T1000 (cell line): ENCODE data around the gene EFTUD2.

Source experiments
- DNase-seq: peaks from one replicate; lab custom pipeline; 2025; ENCODE audit warnings: mixed read lengths; lab: John Stamatoyannopoulos, UW

The EFTUD2 gene

DNA sequence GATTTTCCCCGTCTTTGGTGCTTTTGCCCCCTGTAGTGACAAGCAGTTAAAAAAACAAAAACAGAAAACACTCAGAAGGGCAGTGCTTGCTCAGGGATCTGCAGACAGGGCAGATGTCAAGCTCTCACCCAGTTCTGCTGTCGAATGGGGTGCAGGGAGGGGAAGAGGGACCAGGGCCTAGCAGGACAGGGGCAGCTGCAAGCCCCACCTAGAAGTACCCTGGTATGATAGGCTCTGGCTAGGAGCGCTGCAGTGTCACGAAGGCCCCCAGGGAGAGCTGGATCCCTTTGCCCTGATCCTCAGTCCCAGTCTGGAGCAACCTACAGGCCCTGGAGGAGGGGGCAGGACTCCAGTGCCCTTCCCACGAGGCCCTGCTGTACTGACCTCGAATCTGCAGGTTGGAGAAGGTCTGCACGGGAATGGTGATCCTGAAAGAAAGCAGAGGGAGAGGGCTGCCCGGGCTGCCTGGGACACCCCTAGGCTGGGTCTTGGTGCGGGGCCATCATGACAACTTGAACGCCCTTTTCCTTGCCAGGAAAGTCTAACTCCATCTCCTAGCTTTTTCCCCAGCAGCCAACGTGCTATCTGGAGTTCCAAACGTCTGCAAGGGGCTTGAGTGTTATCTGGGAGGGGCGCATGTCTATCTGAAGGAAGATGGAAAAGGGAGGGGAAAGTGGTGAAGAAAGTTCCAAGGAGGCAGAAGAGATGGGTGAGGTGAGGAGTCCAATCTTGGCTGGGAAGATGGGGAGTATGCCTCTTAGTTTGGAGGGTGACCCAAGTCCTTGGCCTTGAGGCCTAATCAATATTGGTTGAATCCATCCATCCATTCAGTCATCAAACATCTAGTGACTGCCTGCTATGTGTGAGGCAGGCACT, 11.2 kb upstream of the EFTUD2 start:
- DNase-seq, result no peak

- DNase-seq, result peak; percentile 84
Observed at GRCh38 chr17:44909681-44910144, 10.5 kb upstream of the EFTUD2 start.

GRCh38 chr17:44908761-44909326, 9.6 kb upstream of the EFTUD2 start:
- DNase-seq, result no peak

DNA sequence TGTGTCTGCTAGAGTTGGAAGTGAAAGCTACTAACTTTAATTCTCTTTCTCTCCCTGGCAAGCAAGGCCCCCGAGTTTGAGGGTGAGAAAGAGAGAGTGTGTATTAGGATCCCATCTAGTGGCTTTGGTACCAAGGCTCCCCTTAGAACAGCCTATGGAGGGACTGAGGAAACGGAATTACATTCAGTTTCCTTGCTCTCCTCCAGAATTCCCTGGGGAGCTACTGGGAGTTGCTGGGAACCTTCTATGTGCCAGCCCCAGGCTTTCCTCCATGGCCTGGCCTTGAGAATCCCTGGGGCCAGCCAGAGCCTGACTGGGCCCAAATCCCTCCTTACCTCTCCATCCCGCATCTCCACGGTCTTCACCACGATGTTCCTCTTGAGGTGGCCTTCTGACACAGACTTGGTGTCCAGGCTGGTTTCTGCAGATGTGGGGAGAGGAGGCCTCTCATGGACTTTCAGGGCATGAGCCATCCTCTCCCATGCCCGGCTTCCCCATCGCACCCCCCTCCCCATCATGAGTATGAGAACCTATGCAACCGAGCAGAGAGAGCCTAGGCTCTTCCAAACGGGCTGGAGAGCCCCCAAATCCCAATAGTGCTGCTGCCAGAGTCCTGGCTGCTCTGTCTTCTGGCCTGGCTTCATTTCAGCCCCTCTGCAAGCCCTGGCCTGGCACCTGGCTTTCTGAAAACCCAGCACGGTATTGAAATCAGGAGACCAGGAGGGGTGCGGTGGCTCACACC, 8.7 kb upstream of the EFTUD2 start:
- DNase-seq, result no peak

DNA sequence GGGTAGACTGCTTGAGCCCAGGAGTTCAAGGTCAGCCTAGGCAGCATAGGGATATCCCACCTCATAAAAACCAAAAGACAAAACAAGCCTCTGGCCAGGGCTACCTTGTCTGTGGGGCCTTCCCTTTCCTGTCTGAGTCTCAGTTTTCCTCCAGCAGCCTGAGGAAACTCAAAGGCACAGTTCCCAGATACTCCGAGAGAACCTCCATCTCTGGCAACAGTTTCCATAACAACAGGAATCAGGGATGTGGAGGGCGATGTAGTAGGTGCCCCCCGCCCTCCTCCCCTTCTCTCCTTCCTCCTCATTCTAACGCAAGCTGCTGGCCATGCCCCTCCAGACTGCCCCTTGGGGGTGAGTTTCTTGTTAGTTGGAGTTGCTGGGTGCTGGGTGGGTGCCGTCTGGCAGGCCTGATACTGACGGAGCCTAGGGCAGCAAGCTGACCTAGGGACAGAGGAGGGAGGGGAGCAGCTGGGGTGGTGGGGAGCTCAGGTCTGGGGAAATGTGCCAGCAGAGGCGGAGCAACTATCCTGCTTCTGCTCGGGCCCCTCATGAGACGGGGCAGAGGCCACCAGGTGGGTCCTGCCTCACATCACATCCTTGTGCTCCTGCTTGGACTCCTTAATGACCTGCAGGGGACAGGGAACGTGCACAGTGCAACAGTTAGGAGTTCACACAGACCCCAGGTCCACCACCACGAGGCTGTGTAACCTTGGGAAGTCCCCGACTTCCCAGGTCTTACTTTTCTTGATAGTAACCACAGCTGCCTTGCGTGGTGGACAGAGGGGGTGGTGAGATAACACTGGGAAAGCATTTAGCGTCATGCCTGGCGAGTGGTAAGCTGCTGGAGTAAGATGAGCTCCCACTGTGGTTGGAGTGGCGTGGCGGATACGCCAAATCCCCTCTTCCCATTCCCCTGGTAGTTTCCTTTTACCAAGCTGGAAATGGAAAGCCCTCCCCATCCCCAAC, 7.8 kb upstream of the EFTUD2 start:
- DNase-seq, result no peak

- peak; percentile 48 for DNase-seq
Observed at GRCh38 chr17:44906010-44906646, 6.9 kb upstream of the EFTUD2 start.

- no peak for DNase-seq
Observed at GRCh38 chr17:44905006-44906000, 6.1 kb upstream of the EFTUD2 start.

- DNase-seq, result no peak
Observed at GRCh38 chr17:44904001-44904984, 5.0 kb upstream of the EFTUD2 start.

DNA sequence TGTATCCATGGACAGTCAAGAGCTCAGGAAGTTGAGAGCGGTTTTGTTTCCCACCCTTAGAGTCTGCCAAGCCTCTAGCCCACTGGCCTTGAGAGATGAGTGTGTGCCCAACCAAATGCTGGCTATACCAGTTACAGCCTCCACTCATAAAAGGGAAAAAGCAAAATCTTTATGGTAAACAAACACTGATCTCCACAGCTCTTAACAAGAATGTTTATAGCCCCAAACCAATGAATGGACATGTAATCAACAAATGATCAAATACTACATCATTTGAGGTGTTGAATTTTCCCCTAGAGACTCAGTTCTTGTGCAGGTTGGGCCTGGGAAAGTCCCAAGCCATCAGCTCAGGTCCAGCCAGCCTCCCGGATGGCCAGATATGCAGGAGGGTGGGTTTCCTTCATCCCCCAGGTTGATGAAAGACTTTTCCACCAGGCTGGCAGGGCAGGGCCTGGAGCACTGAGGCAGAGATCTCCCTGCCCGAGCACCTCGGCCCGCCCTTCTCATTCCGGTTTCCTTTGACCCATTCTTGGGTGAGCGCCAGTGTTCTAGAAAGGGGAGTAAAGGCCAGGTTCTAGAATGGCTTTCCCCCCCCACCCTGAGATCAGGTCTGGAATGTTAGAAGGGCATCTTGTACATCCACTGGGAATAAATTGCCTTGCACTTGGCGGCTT, 3.9 kb upstream of the EFTUD2 start:
- DNase-seq, result no peak

DNA sequence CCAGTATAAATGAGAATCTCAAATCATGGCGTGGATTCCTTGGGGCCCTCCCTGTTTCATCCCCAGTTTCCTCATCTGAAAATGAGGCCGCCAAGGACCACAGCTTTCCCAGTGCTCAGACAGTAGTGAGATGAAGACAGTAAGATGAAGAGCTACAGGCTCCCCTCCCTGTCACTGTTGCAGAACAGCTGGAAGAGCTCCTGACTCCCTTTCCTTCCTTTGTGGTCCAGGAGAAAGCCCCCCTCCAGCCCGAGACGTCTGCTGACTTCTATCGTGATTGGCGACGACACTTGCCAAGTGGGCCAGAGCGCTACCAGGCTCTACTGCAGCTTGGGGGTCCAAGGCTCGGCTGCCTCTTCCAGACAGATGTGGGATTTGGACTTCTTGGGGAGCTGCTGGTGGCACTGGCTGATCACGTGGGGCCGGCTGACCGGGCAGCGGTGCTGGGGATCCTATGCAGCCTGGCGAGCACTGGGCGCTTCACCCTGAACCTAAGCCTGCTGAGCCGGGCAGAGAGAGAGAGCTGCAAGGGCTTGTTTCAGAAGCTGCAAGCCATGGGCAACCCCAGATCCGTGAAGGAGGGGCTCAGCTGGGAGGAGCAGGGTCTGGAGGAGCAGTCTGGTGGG, 3.0 kb upstream of the EFTUD2 start:
- DNase-seq, result no peak

DNA sequence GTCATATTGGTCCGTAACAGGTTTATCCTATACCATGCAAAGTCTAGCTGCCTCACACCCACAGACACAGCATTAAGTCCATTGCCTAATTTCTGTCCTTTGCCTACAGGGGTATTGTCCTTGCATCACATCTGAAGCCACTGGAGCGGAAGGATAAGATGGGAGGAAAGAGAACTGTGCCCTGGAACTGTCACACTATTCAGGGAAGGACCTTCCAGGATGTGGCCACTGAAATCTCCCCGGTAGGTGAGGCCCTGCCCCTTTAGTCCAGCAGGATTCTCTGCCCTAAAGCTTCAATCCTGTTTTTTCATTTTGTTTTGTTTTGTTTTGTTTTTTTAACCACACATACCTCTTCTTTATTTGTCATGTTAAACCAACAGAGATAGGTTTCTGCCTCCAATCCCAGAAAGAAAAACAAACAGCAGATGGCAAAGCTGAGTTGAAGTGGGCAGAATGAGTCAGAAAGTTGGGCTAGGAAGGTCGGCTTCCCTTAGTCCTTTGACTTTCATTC, 2.2 kb upstream of the EFTUD2 start:
- peak; percentile 61 for DNase-seq

GRCh38 chr17:44900894-44901293, 1.6 kb upstream of the EFTUD2 start:
- DNase-seq, result peak; percentile 46

- no peak for DNase-seq
Observed at GRCh38 chr17:44898768-44899073, 524 bp downstream of the EFTUD2 start.

DNA sequence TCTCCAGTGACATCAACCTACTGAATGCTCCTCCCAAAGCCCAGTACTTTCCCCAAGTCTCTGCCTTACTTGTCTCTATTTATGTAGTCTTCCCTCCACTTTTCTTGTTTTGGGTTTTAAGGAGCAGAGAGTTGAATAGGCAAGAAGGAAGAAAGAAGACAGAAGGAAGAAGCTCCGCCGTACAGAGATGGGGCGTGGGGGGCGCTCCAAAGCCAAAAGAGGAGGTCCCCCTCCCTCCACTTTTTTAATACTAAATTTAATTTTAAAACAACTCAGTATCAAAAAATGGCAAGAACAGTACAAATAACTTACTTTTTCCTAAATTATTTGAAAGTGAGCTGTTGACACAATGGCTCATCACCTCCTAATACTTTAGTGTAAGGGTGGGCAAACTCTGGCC, 4.6 kb downstream of the EFTUD2 start:
- no peak for DNase-seq

DNA sequence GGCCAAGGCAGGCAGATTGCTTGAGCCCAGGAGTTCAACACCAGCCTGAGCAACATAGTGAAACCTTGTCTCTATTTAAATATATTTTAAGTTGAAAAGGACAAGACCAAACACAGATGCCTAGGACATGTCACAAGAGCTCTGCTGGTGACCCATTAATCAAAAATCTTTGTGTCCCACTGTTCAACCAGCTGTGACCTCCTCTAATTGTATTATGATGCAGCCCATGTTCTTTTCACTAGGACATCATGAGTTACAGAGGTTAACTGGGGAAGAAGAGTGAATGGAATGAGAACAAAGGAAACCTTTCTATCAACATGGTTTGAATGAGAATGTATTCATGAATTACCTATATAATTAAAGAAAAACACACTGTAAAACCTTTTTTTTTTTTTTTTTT, 7.0 kb downstream of the EFTUD2 start:
- DNase-seq, result no peak

- DNase-seq, result no peak
Observed at GRCh38 chr17:44889003-44889402, 10.2 kb downstream of the EFTUD2 start.
